Osteoblast (primary cell): ENCODE measurements around the gene CALCOCO2. TPM values are rescaled to one million over a fixed set of nuclear protein-coding genes. Genes with fewer than 3 reads are reported as not detected.
A peak's percentile ranks its signal among the peaks of the same experiment; 100 is the strongest.

ENCODE experiments used
- DNase-seq: peaks from one replicate; pipeline ENCODE4 v3.0.0; 2011; ENCODE audit warnings: low spot score, mixed read lengths; ENCODE audit not compliant: insufficient read length; ENCODE audit errors: missing footprints
- H2AFZ ChIP-seq: 2 replicates; pipeline ENCODE4 v1.6.0; 2011; ENCODE audit warnings: mild to moderate bottlenecking, low read length
- H3K27ac ChIP-seq: 2 replicates; pipeline ENCODE4 v1.5.1; 2011; ENCODE audit warnings: mild to moderate bottlenecking, low read depth, low read length, moderate library complexity
- H3K27me3 ChIP-seq: 2 replicates; pipeline ENCODE4 v1.6.0; 2012; ENCODE audit warnings: mild to moderate bottlenecking, control low read depth, inconsistent platforms, low read length, moderate library complexity; ENCODE audit not compliant: insufficient read depth
- H3K36me3 ChIP-seq: 2 replicates; pipeline ENCODE4 v1.5.1; 2011; ENCODE audit warnings: mild to moderate bottlenecking, low read length, control low read depth, moderate library complexity; ENCODE audit not compliant: insufficient read depth
- H3K4me1 ChIP-seq: 2 replicates; pipeline ENCODE4 v1.5.1; 2011; ENCODE audit warnings: mild to moderate bottlenecking, low read length, control low read depth, moderate library complexity; ENCODE audit not compliant: insufficient read depth
- H3K4me2 ChIP-seq: 2 replicates; pipeline ENCODE4 v1.6.0; 2011; ENCODE audit warnings: mild to moderate bottlenecking, low read length; ENCODE audit not compliant: insufficient read depth
- H3K4me3 ChIP-seq: fragments of 200-600 bp; sonication (generic); 3 replicates; pipeline ENCODE4 v1.5.1; 2012; ENCODE audit warnings: mild to moderate bottlenecking, low read length, inconsistent platforms; ENCODE audit not compliant: insufficient read depth
- H3K79me2 ChIP-seq: 2 replicates; pipeline ENCODE4 v1.6.0; 2012; ENCODE audit warnings: mild to moderate bottlenecking, low read length, control low read depth, inconsistent platforms; ENCODE audit not compliant: insufficient read depth
- H3K9me3 ChIP-seq: 2 replicates; pipeline ENCODE4 v1.5.1; 2011; ENCODE audit warnings: low read depth, low read length, control low read depth
- H4K20me1 ChIP-seq: 2 replicates; pipeline ENCODE4 v1.6.0; 2012; ENCODE audit warnings: mild to moderate bottlenecking, low read length, control low read depth; ENCODE audit not compliant: insufficient read depth
- total RNA-seq: library from RNA; depleted of rRNA; stranded (reverse); fragments of >200 nt; gene quantifications from 2 replicates; pipeline ENCODE4 v1.2.3, GENCODE V29; 2012
- TF ChIP-seq, protein P1 (sequence below): IDR thresholded peaks from 2 replicates; pipeline ENCODE4 v1.5.1; 2011; ENCODE audit warnings: mild to moderate bottlenecking, low read depth, low read length, moderate library complexity; ENCODE audit errors: extremely low read depth

Gene CALCOCO2
- total RNA-seq, 1 donor, result 105 TPM

DNA sequence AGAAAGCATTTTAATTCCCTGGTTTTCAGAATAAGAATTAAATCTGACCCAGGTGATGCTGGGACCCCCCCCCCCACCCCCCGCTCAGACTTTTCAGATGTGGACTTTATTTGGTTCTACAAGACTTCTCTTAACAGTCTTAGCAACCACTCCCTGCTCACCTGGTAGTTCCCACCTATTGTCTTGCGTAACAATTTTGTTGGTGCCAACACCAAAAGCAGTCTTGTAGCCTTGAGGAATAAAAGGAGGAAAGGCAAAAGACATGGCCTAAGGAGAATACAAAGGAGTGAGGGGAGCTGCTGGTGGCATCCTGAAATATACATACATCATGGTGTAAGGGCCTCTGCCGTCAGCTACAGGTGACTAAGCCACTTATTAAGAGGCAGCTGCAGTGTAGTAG is 18.8 kb upstream of the CALCOCO2 start:
- no peaks in the 10 kb centered on the region for H3K4me1 ChIP-seq
- H3K9me3 ChIP-seq, result no peaks in the 10 kb centered on the region
- no peaks in the 10 kb centered on the region for H3K79me2 ChIP-seq
- H4K20me1 ChIP-seq, result no peaks in the 10 kb centered on the region
- H3K4me3 ChIP-seq, result no peak overlapping the region
- H3K27ac ChIP-seq, result no peak overlapping the region
- no peak overlapping the region for H2AFZ ChIP-seq
- no peak for DNase-seq
- H3K4me2 ChIP-seq, result no peak overlapping the region
- peaks cover 32% of the 10 kb centered on the region for H3K27me3 ChIP-seq
- TF ChIP-seq, protein P1, sequence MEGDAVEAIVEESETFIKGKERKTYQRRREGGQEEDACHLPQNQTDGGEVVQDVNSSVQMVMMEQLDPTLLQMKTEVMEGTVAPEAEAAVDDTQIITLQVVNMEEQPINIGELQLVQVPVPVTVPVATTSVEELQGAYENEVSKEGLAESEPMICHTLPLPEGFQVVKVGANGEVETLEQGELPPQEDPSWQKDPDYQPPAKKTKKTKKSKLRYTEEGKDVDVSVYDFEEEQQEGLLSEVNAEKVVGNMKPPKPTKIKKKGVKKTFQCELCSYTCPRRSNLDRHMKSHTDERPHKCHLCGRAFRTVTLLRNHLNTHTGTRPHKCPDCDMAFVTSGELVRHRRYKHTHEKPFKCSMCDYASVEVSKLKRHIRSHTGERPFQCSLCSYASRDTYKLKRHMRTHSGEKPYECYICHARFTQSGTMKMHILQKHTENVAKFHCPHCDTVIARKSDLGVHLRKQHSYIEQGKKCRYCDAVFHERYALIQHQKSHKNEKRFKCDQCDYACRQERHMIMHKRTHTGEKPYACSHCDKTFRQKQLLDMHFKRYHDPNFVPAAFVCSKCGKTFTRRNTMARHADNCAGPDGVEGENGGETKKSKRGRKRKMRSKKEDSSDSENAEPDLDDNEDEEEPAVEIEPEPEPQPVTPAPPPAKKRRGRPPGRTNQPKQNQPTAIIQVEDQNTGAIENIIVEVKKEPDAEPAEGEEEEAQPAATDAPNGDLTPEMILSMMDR, result no peak
- no peaks in the 10 kb centered on the region for H3K36me3 ChIP-seq

DNA sequence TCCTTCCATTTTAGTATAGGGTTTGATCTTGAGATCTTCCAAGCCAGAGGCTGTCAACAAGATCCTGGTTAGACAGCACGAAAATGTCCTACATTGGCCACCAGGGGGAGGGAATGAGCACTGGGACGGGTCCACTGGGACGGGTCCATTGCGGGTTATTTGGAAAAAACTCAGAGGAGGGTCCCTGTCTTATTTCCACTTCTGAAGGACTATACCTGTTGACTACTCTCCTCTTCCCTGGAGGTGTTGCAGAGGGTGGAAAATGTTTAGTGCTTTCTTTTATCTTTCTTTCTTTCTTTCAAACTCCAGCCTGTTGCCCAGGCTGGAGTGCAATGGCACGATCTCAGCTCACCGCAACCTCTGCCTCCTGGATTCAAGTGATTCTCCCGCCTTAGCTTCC is 16.3 kb upstream of the CALCOCO2 start:
- no peaks in the 10 kb centered on the region for H3K9me3 ChIP-seq
- H3K4me2 ChIP-seq, result no peak overlapping the region
- peaks cover 32% of the 10 kb centered on the region for H3K27me3 ChIP-seq
- no peaks in the 10 kb centered on the region for H3K36me3 ChIP-seq
- H3K27ac ChIP-seq, result no peak overlapping the region
- TF ChIP-seq, protein P1, result peak; percentile 82
- H3K4me1 ChIP-seq, result no peaks in the 10 kb centered on the region
- H2AFZ ChIP-seq, result no peak overlapping the region
- DNase-seq, result peak; percentile 95
- H3K4me3 ChIP-seq, result no peak overlapping the region
- no peaks in the 10 kb centered on the region for H3K79me2 ChIP-seq
- no peaks in the 10 kb centered on the region for H4K20me1 ChIP-seq

DNA sequence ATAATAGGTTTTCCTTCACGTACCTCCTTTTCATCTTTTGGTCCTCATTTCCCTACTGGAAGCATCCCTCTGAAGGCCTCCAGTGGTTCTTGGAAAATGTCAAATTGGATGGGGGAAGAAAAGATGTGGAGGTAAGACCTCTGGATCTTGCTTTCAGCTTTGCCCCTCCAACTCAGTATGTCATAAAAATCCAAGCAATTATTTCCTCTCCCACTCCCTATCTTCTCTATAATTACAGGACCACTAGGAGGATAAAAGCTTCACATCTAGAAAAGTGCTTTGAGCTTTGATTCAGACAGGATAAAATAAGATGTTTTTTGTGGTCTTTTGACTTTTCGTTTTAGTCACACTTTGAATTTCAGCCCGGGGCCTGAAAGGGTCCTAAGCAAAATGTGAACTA is 15.5 kb upstream of the CALCOCO2 start:
- Histone ChIP-seq H3K27ac (no peak overlapping the region), H3K79me2 (no peaks in the 10 kb centered on the region), H3K27me3 (peaks cover 32% of the 10 kb centered on the region), H4K20me1 (no peaks in the 10 kb centered on the region), H3K4me3 (no peak overlapping the region), H3K36me3 (no peaks in the 10 kb centered on the region), H3K9me3 (no peaks in the 10 kb centered on the region), H3K4me1 (no peaks in the 10 kb centered on the region), H3K4me2 (no peak overlapping the region), H2AFZ (no peak overlapping the region)
- TF ChIP-seq, protein P1, result no peak
- DNase-seq, result no peak

DNA sequence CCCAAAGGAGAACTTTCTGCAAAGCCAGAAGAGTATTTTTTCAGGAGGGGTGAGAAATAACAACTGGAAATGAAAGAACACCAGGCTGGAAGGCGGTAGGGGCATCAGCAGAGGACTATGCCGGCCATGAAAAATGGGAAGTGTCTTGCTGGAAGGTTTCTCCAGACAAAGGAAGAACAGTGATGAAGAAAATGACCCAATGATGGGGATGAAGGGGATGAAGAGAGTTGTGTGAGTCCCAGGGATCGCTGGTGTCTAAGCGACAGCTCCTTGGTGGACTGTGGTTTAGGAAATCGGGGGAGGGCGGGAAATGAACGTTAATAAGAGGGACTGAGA is 14.4 kb upstream of the CALCOCO2 start:
- no peaks in the 10 kb centered on the region for H3K9me3 ChIP-seq
- H3K4me2 ChIP-seq, result peak overlapping the region; percentile 76
- DNase-seq, result no peak
- no peak overlapping the region for H3K27ac ChIP-seq
- no peaks in the 10 kb centered on the region for H3K79me2 ChIP-seq
- H3K36me3 ChIP-seq, result no peaks in the 10 kb centered on the region
- no peaks in the 10 kb centered on the region for H4K20me1 ChIP-seq
- H3K4me1 ChIP-seq, result no peaks in the 10 kb centered on the region
- peak overlapping the region; percentile 60 for H3K4me3 ChIP-seq
- H3K27me3 ChIP-seq, result peaks cover 32% of the 10 kb centered on the region
- peak overlapping the region; percentile 53 for H2AFZ ChIP-seq
- TF ChIP-seq, protein P1, result no peak
